Stimulated activated CD8-positive, alpha-beta memory T cell treated with anti-CD3 and anti-CD28 coated beads, Interleukin-7, amount 100 ng/mL, for 1 hour (primary cell): ENCODE measurements around the gene CDYL.

Experiments
- DNase-seq, 2 donors: peaks; one replicate each; pipeline ENCODE4 v3.0.0-alpha.2; 2020; ENCODE audit warnings: low read depth in 2 of 2

The CDYL gene

DNA sequence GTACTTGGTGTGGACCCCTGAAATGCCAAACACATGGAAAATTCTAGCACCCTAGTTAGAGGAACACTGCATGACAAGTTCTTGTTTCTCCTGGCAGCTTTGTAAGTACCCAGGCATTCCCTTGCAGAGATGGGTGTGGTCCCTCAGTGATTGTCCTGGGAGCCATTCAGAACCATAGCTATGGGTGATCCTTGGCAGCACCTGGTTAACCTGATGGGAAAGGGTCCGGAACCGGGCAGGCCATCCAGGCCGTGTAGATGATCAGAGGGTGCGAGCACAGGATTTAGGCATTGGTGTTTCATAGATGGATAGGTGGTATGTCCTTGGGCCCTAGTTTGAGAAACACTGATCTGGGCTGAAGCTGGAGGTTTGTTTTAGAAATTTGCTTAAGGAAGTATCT is 131.9 kb downstream of the CDYL start:
- DNase-seq, result no peak

DNA sequence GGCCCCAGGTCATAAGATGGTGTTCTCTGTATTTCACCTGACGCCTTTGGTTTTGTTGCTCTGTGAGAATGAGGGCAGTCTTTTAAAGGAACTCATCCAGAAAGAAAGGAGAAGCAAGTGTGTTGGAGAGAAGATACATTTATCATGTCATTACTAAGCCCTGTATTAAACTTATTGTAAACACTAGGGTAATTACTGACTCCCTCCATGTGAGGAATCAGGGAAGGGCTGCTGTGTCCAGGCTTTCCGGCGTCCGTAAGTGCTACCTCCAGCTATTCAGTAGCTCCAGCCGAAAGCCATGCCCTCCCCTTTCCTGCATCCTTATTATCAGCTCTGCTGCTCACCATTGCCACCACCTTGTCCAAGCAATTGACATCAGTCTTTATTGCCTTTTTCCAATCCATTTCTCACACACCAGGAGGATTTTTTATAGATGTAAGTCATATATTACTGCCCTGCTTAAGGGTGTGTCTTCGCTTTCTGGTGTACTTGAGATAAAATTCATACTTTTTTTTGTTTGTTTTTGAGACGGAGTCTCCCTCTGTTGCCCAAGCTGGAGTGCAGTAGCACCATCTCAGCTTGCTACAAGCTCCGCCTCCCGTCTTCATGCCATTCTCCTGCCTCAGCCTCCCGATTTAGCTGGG is 133.0 kb downstream of the CDYL start:
- no peak for DNase-seq

DNA sequence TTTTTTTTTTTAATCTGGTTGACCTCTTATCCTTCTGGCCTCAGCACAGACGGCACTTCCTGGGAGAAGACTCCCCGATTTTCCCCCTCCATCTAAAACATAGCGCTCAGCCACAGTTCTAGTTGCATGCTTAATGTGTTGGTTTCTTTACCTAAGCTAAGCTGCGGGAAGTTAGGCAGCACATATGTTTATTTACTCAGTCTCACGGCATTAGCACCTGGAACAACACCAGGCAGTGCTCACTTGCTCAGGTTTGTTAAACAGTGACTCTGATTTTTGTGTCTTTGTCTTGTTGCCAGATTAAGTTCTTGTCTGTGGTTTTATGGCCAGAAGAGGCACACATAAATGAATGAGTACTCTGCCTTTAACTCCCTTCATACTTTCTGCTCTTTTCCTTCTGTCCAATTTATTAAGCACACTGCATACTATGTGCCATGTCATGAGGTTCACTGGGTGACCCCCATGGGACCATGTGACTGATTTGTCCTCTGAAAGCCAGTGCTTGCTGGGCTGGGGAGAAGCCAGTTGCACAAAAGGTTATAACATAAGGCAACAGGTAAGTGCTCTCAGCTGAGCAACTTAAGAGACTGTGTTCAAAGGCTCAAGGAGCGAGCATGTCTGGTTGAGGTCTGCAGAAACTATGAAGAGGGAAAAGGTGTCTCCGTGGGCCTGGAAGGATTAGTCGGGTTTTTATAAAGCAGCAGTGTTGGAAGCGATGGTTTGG is 134.0 kb downstream of the CDYL start:
- DNase-seq, result no peak

DNA sequence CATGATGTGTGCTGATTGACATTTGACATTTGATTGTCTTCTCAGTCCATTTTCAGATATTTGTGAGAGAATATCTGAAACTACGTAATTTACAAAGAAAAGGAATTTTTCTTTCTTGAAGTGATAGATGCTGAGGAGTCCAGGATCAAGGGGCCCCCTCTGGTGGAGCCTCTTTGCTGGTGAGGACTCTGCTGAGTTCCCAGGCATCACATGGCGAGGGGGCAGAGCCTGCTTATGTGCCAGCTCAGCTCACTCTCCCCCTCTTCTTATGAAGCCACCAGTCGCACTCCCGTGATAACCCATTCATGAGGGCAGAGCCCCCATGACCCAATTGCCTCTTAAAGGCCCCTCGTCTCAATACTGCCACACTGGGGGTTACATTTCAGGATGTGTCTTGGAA is 136.4 kb downstream of the CDYL start:
- DNase-seq, result no peak

DNA sequence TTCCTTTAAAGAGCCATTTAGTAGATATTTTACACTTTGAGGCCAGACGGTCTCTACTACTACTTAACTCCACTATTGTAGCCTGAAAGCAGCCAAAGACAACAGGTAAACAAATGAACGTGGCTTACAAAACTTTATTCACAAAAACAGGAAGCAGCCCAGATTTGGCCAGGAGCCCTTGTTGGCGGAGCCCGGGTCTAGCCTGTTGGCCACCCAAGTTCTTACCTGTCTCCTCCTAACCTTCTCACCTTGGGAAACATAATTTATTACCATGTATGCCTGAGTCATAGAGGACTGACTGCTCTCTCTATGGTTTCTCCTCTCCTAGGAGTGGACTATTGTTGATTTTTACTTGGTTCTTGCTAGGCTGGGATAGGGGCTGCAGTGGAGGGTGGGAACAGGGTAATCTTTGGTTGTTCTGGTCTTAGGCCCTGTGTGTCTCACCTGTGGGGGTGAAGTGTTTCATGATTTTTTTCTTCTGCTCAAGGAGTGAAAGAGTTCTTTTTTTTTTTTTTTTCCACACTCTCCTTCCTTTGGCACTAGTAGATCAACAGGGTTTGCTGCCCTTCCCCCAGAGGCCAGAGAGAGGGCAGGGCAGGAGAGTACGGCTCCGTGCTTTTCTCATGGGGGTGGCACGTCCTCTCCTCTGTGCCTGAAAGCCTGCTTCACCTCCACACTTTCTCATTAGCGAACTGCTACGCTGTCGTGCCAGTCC is 137.7 kb downstream of the CDYL start:
- DNase-seq, result no peak

DNA sequence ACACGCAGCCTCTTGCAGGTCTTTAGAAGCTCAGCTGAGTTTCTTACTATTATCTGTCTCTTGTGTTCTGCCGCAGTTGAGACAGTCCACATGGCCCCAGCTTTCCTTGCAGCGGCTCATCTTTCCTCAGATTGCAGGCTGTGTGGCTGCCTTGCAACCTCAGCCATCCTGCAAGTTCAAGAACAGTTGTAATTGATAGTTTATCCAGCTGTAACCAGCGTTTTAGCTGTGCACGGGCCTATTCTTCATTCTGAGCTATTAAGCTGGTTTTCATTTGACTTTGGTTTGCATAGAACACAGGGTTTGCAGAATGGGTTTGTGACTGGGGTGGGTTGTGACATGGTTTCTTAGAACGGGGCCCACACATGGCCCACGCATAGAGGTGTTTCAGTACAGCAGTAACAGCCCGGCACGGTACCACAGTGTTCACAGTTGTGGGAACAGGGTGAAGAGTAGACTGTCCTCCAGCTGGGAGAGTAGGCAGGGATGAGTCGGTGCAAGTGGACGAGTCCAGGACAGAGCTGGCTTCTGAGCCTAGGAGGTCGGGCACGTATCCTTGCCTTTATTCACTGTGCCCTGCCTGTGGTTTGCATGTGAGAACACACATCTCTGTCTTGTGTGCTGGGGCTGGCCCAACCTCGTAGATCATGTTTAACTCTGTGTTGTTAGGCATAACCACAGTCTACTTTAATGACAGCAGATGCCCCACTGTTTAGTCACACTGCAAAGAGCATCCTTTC is 138.4 kb downstream of the CDYL start:
- no peak for DNase-seq

DNA sequence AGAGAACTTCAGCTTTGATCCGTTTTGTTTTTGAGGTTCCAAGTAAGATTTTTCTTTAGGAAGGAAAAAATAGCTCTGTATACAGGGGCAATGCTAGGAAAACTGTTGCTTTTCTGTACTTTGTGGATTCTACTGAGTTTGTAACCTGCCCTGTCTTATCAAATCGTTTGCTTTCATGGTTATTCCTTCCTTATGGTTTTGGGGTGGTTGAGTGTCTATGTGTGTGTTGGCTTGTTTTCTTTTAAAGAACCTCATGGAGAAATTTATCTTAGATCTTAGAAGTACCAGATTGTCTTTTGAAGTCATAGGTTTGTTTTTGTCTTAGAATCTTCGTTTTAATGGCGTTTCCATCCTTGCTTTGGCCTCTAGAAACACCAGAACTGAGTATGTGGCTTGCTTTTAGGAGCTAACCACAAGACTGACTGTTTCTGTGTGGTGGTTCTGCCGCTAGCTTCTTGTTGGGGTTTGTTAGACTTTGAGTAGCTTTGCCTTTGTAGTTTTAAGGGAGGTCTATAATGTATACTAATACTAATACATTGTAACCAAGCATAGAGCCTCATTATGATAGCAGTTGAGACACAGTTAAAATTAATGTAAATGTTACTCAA is 140.9 kb downstream of the CDYL start:
- no peak for DNase-seq

DNA sequence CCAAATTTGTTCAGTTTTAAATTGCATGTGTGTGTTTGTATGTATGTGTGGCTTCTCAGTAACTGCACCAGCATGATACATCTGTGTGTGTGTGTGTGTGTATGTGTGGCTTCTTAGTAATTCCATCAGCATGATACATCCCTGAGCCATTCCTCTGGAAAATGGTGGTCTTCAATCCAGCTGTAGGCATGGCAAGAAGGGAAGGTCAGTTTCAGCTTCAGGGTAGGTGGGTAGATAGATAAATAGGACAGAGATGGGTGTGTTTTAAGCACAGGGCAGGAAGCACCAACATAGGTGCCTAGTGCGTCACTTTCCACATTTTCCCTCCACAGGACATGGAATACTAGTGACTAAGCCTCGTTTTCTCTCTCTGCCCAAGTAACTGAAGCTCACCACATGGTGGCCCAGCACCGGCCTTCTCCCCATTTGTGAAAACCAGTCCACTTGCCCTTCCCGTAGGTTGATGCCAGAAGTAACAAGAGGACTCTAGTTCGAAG is 144.8 kb downstream of the CDYL start:
- no peak for DNase-seq

DNA sequence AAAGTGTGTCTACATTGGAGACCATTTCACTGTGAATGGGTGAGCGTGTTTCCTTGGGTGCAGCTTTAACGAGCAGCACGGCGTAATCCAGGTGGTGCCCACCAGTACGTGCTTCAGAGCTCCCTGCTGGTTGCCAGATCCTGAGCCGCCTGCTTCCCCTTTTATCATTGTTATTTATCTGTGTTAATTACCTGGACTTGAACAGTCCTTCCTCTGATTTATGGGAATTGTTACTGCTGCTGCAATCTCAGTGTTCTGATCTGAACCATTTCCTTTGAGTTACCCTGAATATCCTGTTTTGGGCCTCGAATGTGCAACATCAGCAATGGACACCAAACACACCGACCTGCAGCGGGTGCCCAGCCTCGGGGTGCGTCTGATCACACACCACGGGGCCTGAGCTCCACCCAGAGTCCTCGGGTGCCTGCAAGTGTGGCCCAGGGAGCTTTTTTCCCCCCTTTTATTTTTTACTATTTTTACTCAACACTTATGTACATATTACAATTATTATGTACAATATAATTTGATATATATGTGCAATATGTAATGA is 146.4 kb downstream of the CDYL start:
- no peak for DNase-seq

DNA sequence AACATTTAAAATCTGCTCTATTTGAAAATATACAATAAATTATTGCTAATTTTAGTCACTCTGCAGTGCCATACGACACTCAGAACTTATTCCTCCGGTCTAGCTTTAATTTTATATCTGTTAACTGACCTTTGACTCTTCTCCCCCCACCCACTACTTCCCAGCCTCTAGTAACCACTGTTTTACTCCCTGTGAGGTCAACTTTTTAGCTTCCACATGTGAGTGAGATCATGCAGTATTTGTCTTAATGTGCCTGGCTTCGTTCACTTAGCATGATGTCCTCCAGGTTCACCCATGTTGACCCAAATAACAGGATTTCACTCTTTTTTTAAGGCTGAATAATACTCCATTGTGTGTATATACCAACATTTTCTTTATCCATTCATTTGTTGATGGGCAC is 146.9 kb downstream of the CDYL start:
- DNase-seq, result no peak

DNA sequence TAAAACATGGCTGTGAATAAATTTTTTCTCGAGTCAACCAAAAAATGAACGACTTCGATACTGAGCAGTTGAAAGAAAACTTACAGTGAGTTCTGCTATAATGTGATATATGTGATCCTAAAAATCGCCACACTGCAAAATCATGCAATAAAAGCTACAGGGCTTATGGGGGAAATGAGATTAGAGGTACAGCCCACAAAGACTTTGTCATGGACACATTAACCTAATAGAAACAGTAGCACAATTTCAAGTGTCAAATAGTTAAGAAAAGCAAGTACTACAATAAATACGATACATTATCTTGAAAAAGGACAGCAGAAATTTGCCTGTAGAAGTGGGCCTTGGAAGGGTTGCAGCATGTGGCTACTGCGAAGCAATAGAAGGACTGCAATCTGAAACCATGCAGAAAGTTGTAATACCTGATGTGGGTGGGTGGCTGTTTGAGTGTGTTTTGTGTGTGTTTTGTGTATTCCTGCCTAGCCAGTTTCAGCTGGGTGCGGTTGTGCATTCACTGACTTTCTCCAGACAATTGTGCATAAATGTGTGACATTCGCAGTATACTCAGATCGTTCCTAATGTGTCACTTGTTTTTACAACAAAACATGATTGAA is 148.6 kb downstream of the CDYL start:
- no peak for DNase-seq

DNA sequence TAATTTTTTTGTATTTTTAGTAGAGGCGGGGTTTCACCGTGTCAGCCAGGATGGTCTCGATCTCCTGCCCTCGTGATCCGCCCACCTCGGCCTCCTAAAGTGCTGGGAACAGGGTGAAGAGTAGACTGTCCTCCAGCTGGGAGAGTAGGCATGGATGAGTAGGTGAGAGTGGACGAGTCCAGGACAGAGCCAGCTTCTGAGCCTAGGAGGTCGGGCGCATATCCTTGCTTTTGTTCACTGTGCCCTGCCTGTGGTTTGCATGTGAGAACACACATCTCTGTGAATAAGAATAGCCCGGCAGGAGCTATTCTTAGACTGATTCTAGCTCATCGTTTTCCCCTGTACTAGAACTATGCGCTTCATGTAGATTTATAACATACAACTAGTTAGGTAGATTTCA is 149.4 kb downstream of the CDYL start:
- no peak for DNase-seq

DNA sequence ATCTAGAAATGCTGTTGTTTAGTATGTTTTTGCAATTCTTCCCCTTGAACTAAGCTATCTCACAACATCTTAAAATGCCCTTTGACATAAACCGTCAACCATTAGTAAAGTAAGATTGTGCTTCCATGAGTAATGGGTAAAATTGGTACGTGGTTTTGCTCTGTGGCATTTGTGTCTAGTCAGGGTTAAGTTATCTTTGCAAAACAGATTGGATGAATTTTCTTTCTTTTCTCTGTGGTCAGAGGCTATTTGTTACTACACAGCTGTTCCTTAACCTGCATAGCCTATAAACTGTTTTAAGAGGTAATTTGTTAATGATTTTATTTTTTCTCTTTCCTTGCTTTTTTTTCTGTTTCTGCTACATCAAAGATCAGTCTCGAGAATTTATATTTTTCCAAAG is 152.2 kb downstream of the CDYL start:
- no peak for DNase-seq

DNA sequence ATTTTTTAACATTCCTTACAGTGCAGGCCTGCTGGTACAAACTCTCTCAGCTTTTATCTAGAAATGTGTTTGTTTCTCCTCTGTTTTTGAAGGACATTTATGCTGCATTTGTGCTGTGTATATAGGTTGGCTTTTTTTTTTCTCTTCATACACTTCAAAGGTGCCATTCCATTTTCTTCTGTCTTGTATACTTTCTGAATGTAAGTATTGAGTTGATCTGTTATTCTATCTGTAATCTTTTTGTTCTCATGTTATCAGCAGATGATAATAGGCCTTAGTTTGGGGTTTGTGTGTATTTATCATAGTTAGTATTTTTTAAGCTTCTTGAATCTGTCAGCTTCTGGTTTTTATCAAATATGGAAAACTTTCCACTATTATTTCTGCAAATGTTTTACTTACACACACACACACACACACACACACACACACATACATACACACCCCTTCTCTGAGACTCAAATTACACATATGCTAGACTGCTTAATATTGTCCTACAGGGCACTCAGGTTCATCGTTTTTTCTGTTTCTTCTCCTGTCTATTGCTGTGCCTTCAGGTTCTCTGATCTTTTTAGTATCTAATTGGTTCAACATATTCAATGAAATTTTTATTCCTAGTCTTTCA is 153.0 kb downstream of the CDYL start:
- no peak for DNase-seq

DNA sequence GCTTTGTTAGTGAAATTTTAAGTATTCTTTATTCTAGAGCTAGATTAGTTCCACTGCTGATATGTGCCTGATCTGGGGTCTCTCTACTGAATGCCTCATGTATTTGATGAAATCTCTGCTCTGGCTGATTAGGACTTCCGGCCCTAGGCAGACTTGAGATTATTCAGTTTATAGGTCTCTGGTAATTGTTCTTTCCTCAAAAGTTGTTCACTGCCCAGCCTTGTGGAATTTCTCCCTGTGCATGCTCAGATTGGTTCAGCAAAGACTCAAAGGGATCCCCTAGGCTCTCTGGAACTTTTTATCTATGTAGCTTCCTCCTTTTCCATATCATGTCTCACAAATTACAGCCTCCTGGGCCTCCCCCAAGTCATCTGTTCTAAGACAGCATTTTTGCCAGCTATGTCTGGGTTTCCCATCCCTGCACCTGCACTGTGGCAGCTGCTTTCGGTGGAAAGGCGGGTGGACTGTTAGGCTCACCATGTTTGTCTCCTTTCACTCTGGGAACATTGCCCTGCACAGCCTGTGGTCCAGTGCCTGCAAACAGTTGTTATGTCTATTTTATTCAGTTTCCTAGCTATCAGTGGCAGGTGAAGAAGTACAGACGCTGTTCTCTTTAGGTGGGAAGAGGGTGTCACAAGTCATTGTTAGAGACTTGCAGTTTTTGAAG is 154.0 kb downstream of the CDYL start:
- DNase-seq, result no peak

DNA sequence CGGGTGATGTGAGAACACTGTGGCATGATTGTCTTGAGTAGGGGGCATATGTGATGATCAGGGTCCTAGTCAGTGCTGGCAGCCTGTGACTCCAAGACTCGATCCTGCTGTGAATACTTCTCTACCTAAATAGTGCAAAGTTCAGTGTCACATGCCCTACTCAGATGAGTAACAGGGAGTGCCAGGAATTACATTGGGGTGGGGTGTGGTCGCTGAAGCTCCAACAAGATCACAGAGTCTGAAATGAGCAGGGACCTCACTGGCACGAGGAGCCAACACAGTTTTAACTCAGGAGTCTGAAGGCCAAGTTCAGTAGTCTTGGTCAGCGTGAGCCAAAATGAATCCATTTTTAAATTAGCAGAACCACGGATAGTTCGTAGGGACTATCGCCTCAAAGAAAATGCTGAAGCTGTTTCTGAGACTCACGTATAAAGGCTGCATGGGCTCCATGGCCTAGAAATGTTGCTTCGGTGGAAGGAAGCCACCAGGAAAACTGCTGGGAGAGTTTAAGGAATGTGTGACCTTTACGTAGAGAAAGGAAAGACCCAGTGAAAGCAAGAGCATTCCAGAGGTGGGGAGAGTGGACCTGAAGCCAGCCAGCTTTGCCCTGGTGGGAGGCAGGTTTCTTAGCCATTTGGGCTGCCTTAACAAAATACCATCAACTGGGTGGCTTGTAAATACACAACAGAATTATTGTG is 155.5 kb downstream of the CDYL start:
- DNase-seq, result no peak

DNA sequence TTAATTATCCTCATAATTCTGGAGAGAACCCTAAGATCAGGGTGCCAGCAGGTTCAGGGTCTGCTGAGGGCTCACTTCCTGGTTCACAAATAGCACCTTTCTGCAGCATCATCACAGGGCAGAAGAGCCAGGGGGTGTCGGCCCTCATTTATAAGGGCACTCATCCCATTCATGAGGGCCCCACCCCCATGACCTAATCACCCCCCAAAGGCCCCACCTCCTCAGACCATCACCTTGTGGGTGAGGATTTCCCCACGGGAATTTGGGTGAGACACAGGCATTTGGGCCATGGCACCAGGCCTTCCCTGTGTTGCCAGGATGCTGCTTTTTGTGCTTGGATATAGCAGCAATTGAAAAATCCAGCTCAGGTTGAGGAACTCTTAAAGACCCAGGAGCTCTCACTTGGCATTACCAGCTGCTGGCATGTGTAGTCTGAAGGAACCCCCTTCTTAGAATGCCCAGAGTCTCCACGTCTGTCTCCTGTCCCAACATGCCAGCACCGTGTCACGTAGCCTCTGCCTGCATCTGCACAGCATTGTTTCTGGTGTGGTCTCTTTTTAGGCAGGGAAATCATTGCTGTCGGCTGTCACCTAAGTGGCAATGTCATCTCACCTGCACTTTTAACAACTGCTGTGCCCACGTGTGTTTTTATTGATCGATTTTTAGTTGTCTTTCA is 156.2 kb downstream of the CDYL start:
- no peak for DNase-seq

DNA sequence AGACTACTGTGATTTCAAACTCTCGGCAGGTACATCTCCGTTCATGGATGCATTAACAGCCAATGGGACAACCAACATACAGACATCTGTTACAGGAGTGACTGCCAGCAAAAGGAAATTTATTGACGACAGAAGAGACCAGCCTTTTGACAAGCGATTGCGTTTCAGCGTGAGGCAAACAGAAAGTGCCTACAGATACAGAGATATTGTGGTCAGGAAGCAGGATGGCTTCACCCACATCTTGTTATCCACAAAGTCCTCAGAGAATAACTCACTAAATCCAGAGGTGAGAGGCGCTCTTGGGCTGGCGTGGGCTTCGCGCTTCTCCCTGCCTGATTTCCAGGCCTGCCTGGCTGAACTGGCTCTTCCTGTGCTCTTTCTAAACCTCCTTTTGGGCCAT is 159.3 kb downstream of the CDYL start:
- no peak for DNase-seq
